DND-41 (cell line): Measurements from ENCODE around the gene AGPAT4.

Experiments used
- ATAC-seq: fragments of 200-7000 bp; cut with Tn5 transposase; 3 replicates; pipeline ENCODE4 v1.9.1; 2021; ENCODE audit warnings: low read depth; ENCODE audit not compliant: insufficient read depth
- DNase-seq: peaks from one replicate; pipeline ENCODE4 v3.0.0-alpha.2; 2020
- H2AFZ ChIP-seq: 2 replicates; pipeline ENCODE4 v1.6.0; 2012; ENCODE audit warnings: low read depth, low read length
- H3K27ac ChIP-seq: 2 replicates; pipeline ENCODE4 v1.5.1; 2012; ENCODE audit warnings: low read length, inconsistent platforms
- H3K27me3 ChIP-seq: fragments of 200-600 bp; sonication (generic); 2 replicates; pipeline ENCODE4 v1.6.0; 2012; ENCODE audit warnings: low read length, mild to moderate bottlenecking, inconsistent platforms; ENCODE audit not compliant: insufficient read depth, poor library complexity
- H3K36me3 ChIP-seq: 2 replicates; pipeline ENCODE4 v1.5.1; 2012; ENCODE audit warnings: low read length, inconsistent platforms; ENCODE audit not compliant: insufficient read depth
- H3K4me1 ChIP-seq: 2 replicates; pipeline ENCODE4 v1.5.1; 2012; ENCODE audit warnings: mild to moderate bottlenecking, low read length; ENCODE audit not compliant: insufficient read depth
- H3K4me2 ChIP-seq: 2 replicates; pipeline ENCODE4 v1.6.0; 2012; ENCODE audit warnings: mild to moderate bottlenecking, moderate library complexity, low read length, inconsistent platforms; ENCODE audit not compliant: insufficient read depth
- H3K4me3 ChIP-seq, 2 experiments: fragments of 200-600 bp in 1 of 2; shearing (Covaris generic) in 1 of 2; 2 replicates each; pipeline ENCODE4 v1.5.1; 2012 to 2016; ENCODE audit warnings: inconsistent platforms in 2 of 2, low read length in 2 of 2, mild to moderate bottlenecking in 2 of 2, low read depth in 1 of 2, moderate library complexity in 1 of 2
- H3K79me2 ChIP-seq: 2 replicates; pipeline ENCODE4 v1.6.0; 2012; ENCODE audit warnings: low read length, inconsistent platforms; ENCODE audit not compliant: insufficient read depth
- H3K9ac ChIP-seq: 2 replicates; pipeline ENCODE4 v1.6.0; 2012; ENCODE audit warnings: low read depth, mild to moderate bottlenecking, inconsistent platforms, low read length, moderate library complexity
- H3K9me3 ChIP-seq: 2 replicates; pipeline ENCODE4 v1.5.1; 2012; ENCODE audit warnings: low read length, moderate library complexity, mild to moderate bottlenecking, inconsistent platforms; ENCODE audit not compliant: insufficient read depth, severe bottlenecking
- H4K20me1 ChIP-seq: 2 replicates; pipeline ENCODE4 v1.6.0; 2012; ENCODE audit warnings: low read length; ENCODE audit not compliant: insufficient read depth
- CTCF ChIP-seq: IDR thresholded peaks from 2 replicates; pipeline ENCODE4 v1.5.1; 2012; ENCODE audit warnings: borderline replicate concordance, low read length, moderate library complexity, mild to moderate bottlenecking; ENCODE audit not compliant: poor library complexity, severe bottlenecking; ENCODE audit errors: extremely low read depth
- EZH2 ChIP-seq: IDR thresholded peaks from 3 replicates; pipeline ENCODE4 v1.6.1; 2012; ENCODE audit warnings: borderline replicate concordance, low read depth, mild to moderate bottlenecking, moderate library complexity, low read length, inconsistent platforms; ENCODE audit not compliant: severe bottlenecking

Gene AGPAT4, protein sequence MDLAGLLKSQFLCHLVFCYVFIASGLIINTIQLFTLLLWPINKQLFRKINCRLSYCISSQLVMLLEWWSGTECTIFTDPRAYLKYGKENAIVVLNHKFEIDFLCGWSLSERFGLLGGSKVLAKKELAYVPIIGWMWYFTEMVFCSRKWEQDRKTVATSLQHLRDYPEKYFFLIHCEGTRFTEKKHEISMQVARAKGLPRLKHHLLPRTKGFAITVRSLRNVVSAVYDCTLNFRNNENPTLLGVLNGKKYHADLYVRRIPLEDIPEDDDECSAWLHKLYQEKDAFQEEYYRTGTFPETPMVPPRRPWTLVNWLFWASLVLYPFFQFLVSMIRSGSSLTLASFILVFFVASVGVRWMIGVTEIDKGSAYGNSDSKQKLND

GRCh38 chr6:161273752-161274487 is at the start of gene AGPAT4:
AGPAT4 (minus strand) TSS chr6:161274061; CDS start chr6:161232213, 41,848 bp downstream.
- H4K20me1 ChIP-seq, result no peaks in the 10 kb centered on the region
- H3K36me3 ChIP-seq, result no peaks in the 10 kb centered on the region
- ATAC-seq, result peak; percentile 97
- H3K27me3 ChIP-seq, result peaks cover 3% of the 10 kb centered on the region
- peak within 1 kb of the TSS; percentile 62 for H3K27ac ChIP-seq
- H3K4me3 ChIP-seq, result peak within 1 kb of the TSS; percentile 36 to 67; a peak in 3 of 4 replicates
- no peaks in the 10 kb centered on the region for H3K9me3 ChIP-seq
- peak within 1 kb of the TSS; percentile 88 for H2AFZ ChIP-seq
- no peak for TF ChIP-seq EZH2
- no peak for TF ChIP-seq CTCF
- DNase-seq, result peak; percentile 61
- H3K4me1 ChIP-seq, result peaks cover 15% of the 10 kb centered on the region
- H3K79me2 ChIP-seq, result no peaks in the 10 kb centered on the region
- H3K9ac ChIP-seq, result peak within 1 kb of the TSS; percentile 40
- H3K4me2 ChIP-seq, result peak within 1 kb of the TSS; percentile 66

DNA sequence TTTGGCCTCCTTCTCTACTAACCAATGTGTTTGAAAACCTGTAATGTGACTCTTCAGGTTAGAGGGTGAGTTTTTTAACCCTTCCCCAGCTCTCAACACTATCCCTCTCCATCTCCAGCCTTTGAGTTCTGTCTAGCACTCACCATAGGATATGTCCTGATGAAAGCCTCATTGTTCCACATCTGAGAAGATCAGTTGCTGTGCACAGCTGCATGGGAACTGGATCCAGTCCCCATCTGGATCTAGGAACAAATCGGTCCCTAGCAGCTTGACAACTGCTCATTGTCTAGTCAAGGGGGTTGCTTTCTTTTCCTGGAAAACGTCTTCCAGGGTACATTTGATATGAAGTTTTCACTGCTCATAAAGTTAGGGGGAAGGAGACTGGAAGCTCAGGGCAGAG is 45.4 kb upstream of the AGPAT4 start:
- H3K9ac ChIP-seq, result no peak overlapping the region
- H3K36me3 ChIP-seq, result no peaks in the 10 kb centered on the region
- H4K20me1 ChIP-seq, result no peaks in the 10 kb centered on the region
- ATAC-seq (no peak), DNase-seq (no peak)
- TF ChIP-seq EZH2 (no peak), CTCF (no peak)
- H3K27me3 ChIP-seq, result no peaks in the 10 kb centered on the region
- no peaks in the 10 kb centered on the region for H3K4me1 ChIP-seq
- no peaks in the 10 kb centered on the region for H3K79me2 ChIP-seq
- H3K4me2 ChIP-seq, result no peak overlapping the region
- no peak overlapping the region for H2AFZ ChIP-seq
- peaks cover 10% of the 10 kb centered on the region for H3K9me3 ChIP-seq
- H3K27ac ChIP-seq, result no peak overlapping the region
- H3K4me3 ChIP-seq, result no peak overlapping the region

DNA sequence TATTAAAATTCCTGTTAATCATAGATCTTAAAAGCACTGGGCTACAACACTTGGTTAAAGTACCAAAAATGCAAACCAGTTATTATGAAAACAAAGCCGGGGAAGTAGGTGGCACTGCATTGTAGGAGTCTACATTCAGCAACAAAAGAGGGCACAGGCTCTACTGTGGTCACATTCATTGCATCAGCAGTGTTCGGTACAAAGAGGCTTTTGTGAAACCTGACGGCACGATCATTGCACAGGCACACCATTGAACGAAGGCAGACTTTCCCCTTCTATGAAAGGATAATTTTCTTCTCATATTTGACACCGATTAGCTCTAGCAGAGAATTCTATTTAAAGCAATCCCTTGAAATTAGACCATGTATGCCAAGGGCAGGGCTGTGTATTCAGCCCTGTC is 44.6 kb upstream of the AGPAT4 start:
- no peak for TF ChIP-seq EZH2
- TF ChIP-seq CTCF, result no peak
- Histone ChIP-seq H3K4me2 (no peak overlapping the region), H3K79me2 (no peaks in the 10 kb centered on the region), H3K9me3 (peaks cover 10% of the 10 kb centered on the region), H3K4me3 (no peak overlapping the region), H3K4me1 (no peaks in the 10 kb centered on the region), H2AFZ (no peak overlapping the region), H3K27ac (no peak overlapping the region), H3K27me3 (no peaks in the 10 kb centered on the region), H3K9ac (no peak overlapping the region), H3K36me3 (no peaks in the 10 kb centered on the region), H4K20me1 (no peaks in the 10 kb centered on the region)
- no peak for ATAC-seq
- no peak for DNase-seq
